Measurements from ENCODE around the gene TXNDC11. TPM values are rescaled to one million over a fixed set of nuclear protein-coding genes. Genes with fewer than 3 reads are reported as not detected.
"Not testable (repeated sequence)": the region's sequence is repeated elsewhere in the genome, so short reads cannot be mapped to it uniquely, and the experiment has no call there.

Gene TXNDC11
- 34.9 to 53.1 TPM (median 39.7 TPM) in 3 replicates for total RNA-seq
- long read RNA-seq, transcript TXNDC11-201 (12 exons, 3,140 nt), result major isoform, 68 of 99 reads
- long read RNA-seq, partial matches to known transcripts, result 3 of 99 reads
- long read RNA-seq, other reads (novel, unspliced or antisense), result 28 of 99 reads

DNA sequence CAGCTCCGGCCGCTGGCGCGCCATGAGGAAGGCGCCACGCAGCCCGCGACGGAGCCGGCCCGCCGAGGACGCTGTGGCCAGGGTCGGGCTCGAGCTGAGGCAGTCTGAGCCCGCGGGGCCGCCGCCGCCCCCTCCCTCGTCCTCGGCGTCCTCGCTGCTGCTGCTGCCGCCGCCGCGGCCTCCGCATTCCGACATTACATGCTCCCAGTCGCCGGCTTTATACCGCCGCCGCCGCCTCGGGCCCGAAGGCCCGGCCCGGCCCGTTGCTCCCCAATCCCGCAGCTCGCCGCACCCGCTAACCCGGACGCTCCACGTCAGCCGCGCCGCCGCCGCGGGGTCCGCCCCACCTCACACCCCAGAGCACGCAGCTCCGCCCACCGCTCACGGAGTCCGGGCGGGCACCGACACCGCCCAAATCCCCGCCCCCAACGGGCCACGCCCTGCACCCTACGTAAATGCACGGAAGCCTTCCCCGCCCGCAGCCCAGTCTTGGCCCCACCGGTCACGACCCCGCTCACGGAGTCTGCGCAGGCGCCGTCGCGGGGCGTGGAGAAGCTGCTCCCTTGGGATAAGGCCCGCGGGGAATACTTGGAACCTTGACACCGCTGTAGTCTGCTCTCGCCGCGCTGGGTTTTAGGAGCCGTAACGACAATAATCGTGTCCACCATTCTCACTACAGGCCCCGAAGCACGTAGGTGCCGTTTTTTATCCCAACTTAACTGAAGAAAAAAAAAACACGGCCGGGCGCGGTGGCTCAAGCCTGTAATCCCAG is at the start of gene TXNDC11:
Gene TXNDC11 (minus strand): TSS at position 322 of the 772 bp plus-strand sequence. CDS start 127 bp downstream, at position 195.
- TF ChIP-seq CTCF (IDR thresholded peaks at IDR 0.05), result no peak
- Mint-ChIP-seq H3K4me1 (ENCODE audit: low read depth) (peaks cover 55% of the 10 kb centered on the region), H3K4me3 (ENCODE audit: unreplicated experiment) (peak within 1 kb of the TSS; percentile 95), H3K27ac (ENCODE audit: unreplicated experiment) (peak within 1 kb of the TSS; percentile 95), H3K9me3 (ENCODE audit: low read depth) (no peaks in the 10 kb centered on the region), H3K27me3 (ENCODE audit: low read depth) (no peaks in the 10 kb centered on the region), H3K36me3 (ENCODE audit: low read depth) (peaks cover 7% of the 10 kb centered on the region)
- peak; percentile 99 for DNase-seq (ENCODE audit: low spot score)

DNA sequence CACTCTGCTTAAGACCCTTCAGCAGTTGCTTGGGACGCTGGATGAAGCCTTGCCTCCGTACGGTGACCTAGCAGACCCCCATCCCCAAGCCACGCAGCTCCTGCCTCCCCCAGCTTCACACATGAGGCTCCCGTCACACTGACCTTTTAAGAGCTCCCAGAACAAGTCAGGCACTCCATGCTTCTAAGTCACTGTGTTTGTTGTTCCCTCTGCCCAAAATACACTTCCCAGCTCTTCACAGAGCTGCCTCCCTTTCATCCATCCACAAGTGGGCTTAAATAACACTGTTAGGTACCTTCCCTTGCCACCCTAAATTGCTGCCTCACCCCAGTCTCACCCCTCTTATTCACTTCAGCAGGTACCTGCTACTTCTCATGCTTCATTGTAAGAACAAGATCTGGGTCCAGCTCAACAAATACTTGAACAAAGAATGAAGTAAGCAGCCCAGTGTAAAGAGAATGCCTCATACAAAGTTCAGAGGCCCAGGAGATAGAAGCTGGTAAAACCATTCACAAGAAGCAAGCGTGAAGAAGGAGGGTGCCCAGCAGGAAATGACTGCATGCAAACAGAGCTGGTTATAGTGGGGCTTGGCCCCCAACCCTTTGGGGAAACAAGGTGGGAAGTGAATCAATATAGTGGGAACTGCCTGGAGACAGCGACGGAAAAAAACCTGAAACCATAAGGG is 48.6 kb upstream of the TXNDC11 start:
- Mint-ChIP-seq H3K36me3 (ENCODE audit: low read depth) (peaks cover 14% of the 10 kb centered on the region), H3K9me3 (ENCODE audit: low read depth) (no peaks in the 10 kb centered on the region), H3K27me3 (ENCODE audit: low read depth) (no peaks in the 10 kb centered on the region), H3K4me1 (ENCODE audit: low read depth) (peaks cover 74% of the 10 kb centered on the region), H3K27ac (ENCODE audit: unreplicated experiment) (peak overlapping the region; percentile 38), H3K4me3 (ENCODE audit: unreplicated experiment) (no peak overlapping the region)
- TF ChIP-seq CTCF (IDR thresholded peaks at IDR 0.05), result no peak
- DNase-seq (ENCODE audit: low spot score), result peak; percentile 42

DNA sequence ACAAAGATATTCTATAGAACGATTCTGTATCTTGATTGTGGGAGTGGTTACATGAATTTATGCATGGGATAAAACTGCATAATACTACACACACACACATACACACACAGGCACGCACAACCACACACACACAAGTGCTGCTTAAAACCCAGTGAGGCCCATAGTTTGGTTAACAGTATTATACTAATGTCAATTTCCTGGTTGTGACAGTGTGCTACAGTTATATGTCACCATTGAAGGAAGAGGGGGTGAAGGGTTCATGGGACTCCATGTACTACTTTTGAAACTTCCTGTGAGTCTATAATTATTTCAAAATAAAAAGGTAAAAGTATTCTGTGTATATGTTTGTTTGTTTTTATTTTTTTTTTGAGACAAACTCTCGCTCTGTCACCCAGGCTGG is 46.3 kb upstream of the TXNDC11 start:
- no peak for TF ChIP-seq CTCF (IDR thresholded peaks at IDR 0.05)
- Mint-ChIP-seq H3K4me1 (ENCODE audit: low read depth) (peaks cover 67% of the 10 kb centered on the region), H3K36me3 (ENCODE audit: low read depth) (peaks cover 10% of the 10 kb centered on the region), H3K27ac (ENCODE audit: unreplicated experiment) (no peak overlapping the region), H3K9me3 (ENCODE audit: low read depth) (no peaks in the 10 kb centered on the region), H3K4me3 (ENCODE audit: unreplicated experiment) (no peak overlapping the region), H3K27me3 (ENCODE audit: low read depth) (no peaks in the 10 kb centered on the region)
- no peak for DNase-seq (ENCODE audit: low spot score)

DNA sequence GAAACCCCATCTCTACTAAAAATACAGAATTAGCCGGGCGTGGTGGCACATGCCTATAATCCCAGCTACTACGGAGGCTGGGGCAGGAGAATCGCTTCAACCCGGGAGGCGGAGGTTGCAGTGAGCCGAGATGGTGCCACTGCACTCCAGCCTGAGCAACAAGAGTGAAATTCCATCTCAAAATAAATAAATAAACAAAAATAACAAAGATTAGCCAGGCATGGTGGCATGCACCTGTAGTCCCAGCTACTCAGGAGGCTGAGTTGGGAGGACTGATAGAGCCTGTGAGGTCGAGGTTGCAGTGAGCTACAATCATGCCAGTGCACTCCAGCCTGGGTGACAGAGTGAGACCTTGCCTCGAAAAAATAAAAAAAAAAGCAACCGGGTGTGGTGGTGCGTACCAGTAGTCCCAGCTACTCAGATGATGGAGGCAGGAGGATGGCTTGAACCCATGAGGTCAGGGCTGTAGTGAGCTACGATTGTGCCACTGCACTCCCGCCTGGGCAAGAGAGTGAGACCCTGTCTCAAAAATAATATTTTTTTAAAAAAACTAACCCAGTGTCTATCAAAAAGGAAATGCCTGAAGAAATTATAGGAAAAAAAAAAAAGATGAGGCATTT is 42.4 kb upstream of the TXNDC11 start:
- H3K27me3 Mint-ChIP-seq (ENCODE audit: low read depth); H3K27ac Mint-ChIP-seq (ENCODE audit: unreplicated experiment); H3K9me3 Mint-ChIP-seq (ENCODE audit: low read depth); DNase-seq (ENCODE audit: low spot score); H3K4me3 Mint-ChIP-seq (ENCODE audit: unreplicated experiment): not testable (repeated sequence)
- Mint-ChIP-seq H3K36me3 (ENCODE audit: low read depth) (peaks cover 10% of the 10 kb centered on the region), H3K4me1 (ENCODE audit: low read depth) (peaks cover 70% of the 10 kb centered on the region)

GRCh38 chr16:11784381-11784780 is 41.7 kb upstream of the TXNDC11 start:
- H3K27me3 Mint-ChIP-seq (ENCODE audit: low read depth), result not testable (repeated sequence)

GRCh38 chr16:11784038-11784369 is 41.3 kb upstream of the TXNDC11 start:
- Mint-ChIP-seq H3K4me1 (ENCODE audit: low read depth) (peaks cover 70% of the 10 kb centered on the region), H3K27ac (ENCODE audit: unreplicated experiment) (peak overlapping the region; percentile 96), H3K4me3 (ENCODE audit: unreplicated experiment) (peak overlapping the region; percentile 54)

More at GRCh38 chr16:11784381-11784780, 41.7 kb upstream of the TXNDC11 start:
- H3K9me3 Mint-ChIP-seq (ENCODE audit: low read depth); DNase-seq (ENCODE audit: low spot score); H3K36me3 Mint-ChIP-seq (ENCODE audit: low read depth); H3K4me3 Mint-ChIP-seq (ENCODE audit: unreplicated experiment): not testable (repeated sequence)
- Mint-ChIP-seq H3K4me1 (ENCODE audit: low read depth) (peaks cover 70% of the 10 kb centered on the region), H3K27ac (ENCODE audit: unreplicated experiment) (peak overlapping the region; percentile 76)

More at GRCh38 chr16:11784038-11784369, 41.3 kb upstream of the TXNDC11 start:
- Mint-ChIP-seq H3K9me3 (ENCODE audit: low read depth) (no peaks in the 10 kb centered on the region), H3K36me3 (ENCODE audit: low read depth) (peaks cover 9% of the 10 kb centered on the region), H3K27me3 (ENCODE audit: low read depth) (no peaks in the 10 kb centered on the region)
- DNase-seq (ENCODE audit: low spot score), result no peak
- no peak for TF ChIP-seq CTCF (IDR thresholded peaks at IDR 0.05)

Data from chondrocyte (in vitro differentiated cells).